Activated CD4-positive, alpha-beta T cell treated with anti-CD3 and anti-CD28 coated beads, Interleukin-2, amount 10 ng/mL, durations not matched to agents 7 days and 5 days (primary cell): ENCODE data around the gene PLXND1. TPM values are rescaled to one million over a fixed set of nuclear protein-coding genes. Genes with fewer than 3 reads are reported as not detected.

ENCODE experiments used
- CTCF ChIA-PET: fragments of 350-600 bp; sonication (Branson Sonifier 250); formaldehyde crosslinking; loops from one replicate; lab custom pipeline; 2021; ENCODE audit warnings: antibody characterized with exemption; lab: Charles Lee
- POLR2A ChIA-PET: fragments of 350-600 bp; sonication (Branson Sonifier 250); formaldehyde crosslinking; loops from one replicate; lab custom pipeline; 2021; ENCODE audit warnings: antibody characterized with exemption; lab: Charles Lee
- DNase-seq: peaks from one replicate; pipeline ENCODE4 v3.0.0-alpha.2; 2020
- H3K27ac Mint-ChIP-seq: one replicate; pipeline ENCODE4 v1.8.0; 2021; ENCODE audit warnings: mild to moderate bottlenecking, moderate library complexity, mixed read lengths
- H3K27me3 Mint-ChIP-seq: one replicate; pipeline ENCODE4 v1.8.0; 2021; ENCODE audit warnings: mixed read lengths
- H3K36me3 Mint-ChIP-seq: one replicate; pipeline ENCODE4 v1.8.0; 2021; ENCODE audit warnings: low read depth, mixed read lengths
- H3K4me1 Mint-ChIP-seq: one replicate; pipeline ENCODE4 v1.8.0; 2021; ENCODE audit warnings: mixed read lengths
- H3K4me3 Mint-ChIP-seq: one replicate; pipeline ENCODE4 v1.8.0; 2021; ENCODE audit warnings: mild to moderate bottlenecking, moderate library complexity, mixed read lengths
- H3K9me3 Mint-ChIP-seq: one replicate; pipeline ENCODE4 v1.8.0; 2021; ENCODE audit warnings: mixed read lengths
- total RNA-seq, 2 experiments: library from RNA; stranded (reverse); gene quantifications; one replicate each; pipeline ENCODE4 v1.2.3, GENCODE V29; 2021

PLXND1 gene
- total RNA-seq, 2 experiments from 2014 or later = 1.2 to 1.4 TPM

DNA sequence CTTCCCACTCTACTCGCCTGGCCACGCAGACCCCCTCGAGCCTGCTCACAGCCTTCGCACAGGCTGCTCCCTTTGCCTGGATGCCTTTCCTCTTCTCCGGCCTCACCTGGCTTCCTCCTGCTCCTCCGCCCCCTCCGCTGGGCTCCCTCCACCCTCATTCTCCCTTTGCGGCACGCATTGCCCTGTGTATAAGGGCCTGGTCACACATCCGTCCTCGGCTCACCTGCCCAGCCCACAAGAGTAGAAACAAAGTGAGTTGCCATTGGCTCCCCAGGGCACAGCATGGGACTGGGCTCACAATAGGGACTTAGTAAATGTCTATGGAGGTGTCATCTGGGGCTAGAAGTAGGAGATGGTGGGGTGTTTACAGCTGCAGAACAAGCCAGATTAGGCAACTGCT, 4.2 kb downstream of the PLXND1 start:
- H3K4me1 Mint-ChIP-seq = peaks cover 8% of the 10 kb centered on the region

DNA sequence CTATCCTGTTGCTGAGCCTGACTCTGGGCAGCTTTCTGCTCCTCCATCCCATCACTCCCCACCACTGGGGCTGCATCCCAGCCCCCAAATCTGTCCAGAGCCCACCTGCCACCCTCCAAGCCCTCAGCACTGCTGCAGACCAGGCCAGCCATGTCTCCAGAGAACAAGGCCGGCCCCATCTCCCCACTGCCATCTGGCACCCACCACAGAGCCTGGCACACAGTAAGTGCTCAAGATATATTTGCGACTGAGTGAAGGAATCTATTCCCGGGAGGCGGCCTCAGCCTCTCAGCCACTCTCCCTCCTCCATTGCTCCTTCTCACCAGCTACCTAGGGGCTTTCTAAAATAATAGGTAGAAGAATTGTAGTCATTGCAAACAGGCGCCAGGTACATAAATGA, 4.8 kb downstream of the PLXND1 start:
- H3K4me1 Mint-ChIP-seq = peaks cover 3% of the 10 kb centered on the region
- H3K27me3 Mint-ChIP-seq = peaks cover 59% of the 10 kb centered on the region
- no peaks in the 10 kb centered on the region for H3K9me3 Mint-ChIP-seq
- CTCF ChIA-PET = no interaction called here
- no peaks in the 10 kb centered on the region for H3K36me3 Mint-ChIP-seq
- H3K4me3 Mint-ChIP-seq = no peak overlapping the region
- POLR2A ChIA-PET = no interaction called here
- H3K27ac Mint-ChIP-seq = no peak overlapping the region
- no peak for DNase-seq

More for the DNA sequence above, 4.2 kb downstream of the PLXND1 start:
- DNase-seq = no peak
- H3K27ac Mint-ChIP-seq = no peak overlapping the region
- no peaks in the 10 kb centered on the region for H3K9me3 Mint-ChIP-seq
- H3K36me3 Mint-ChIP-seq = no peaks in the 10 kb centered on the region
- H3K4me3 Mint-ChIP-seq = no peak overlapping the region
- ChIA-PET CTCF (interaction anchor here (2.7 kb wide), 1 partner anchor 8 kb away, joined by 9 read pairs; no protein-coding TSS in a partner anchor), POLR2A (no interaction called here)
- peaks cover 62% of the 10 kb centered on the region for H3K27me3 Mint-ChIP-seq

DNA sequence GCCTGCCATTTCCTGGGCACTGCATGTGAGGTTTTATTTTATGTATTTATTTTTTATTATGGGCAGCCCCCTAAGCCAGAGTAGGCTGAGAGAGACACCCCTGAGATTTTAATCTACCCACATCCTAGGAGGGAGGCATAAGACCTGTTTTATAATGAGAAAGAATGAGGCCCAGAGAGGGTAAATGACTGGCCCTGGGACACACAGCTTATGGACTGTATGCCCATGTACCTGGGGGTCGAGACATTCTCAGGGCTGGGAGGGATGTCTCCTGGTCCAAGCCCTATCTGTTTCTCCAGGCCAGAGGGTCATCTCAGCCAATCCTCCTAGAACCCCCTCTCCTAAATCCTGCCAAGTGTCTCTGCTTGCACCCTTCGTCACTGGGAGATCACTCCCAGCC, 6.1 kb downstream of the PLXND1 start:
- peaks cover 64% of the 10 kb centered on the region for H3K27me3 Mint-ChIP-seq
- no peak for DNase-seq
- ChIA-PET POLR2A (no interaction called here), CTCF (interaction anchor here (1.1 kb wide), 1 partner anchor 13 kb away, joined by 3 read pairs; no protein-coding TSS in a partner anchor)
- no peaks in the 10 kb centered on the region for H3K36me3 Mint-ChIP-seq
- no peaks in the 10 kb centered on the region for H3K9me3 Mint-ChIP-seq
- no peak overlapping the region for H3K4me3 Mint-ChIP-seq
- no peaks in the 10 kb centered on the region for H3K4me1 Mint-ChIP-seq
- no peak overlapping the region for H3K27ac Mint-ChIP-seq

DNA sequence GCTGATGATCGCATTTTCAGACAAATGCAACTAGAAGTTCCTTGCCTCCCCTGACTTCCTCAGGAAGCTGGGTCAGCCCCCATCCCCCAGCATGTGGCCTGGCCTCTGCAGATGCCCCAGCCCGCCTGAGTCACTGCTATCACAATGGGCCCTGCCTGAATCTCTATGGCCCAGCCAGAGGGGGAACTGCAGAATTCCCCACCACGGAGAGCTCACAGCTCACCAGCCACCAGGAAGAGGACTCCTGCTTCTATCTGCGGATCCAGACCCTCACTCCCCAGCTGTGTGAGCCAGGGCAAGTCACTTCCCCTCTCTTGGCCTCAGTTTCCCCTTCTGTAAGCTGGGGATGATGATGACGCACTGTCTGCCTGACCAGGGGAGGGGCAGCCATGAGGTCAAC, 6.9 kb downstream of the PLXND1 start:
- no peak for DNase-seq
- ChIA-PET POLR2A (no interaction called here), CTCF (interaction anchor here (1.1 kb wide), 1 partner anchor 14 kb away, joined by 3 read pairs; no protein-coding TSS in a partner anchor)
- Mint-ChIP-seq H3K9me3 (no peaks in the 10 kb centered on the region), H3K27me3 (peaks cover 62% of the 10 kb centered on the region), H3K4me1 (peaks cover 4% of the 10 kb centered on the region), H3K27ac (no peak overlapping the region), H3K4me3 (no peak overlapping the region), H3K36me3 (no peaks in the 10 kb centered on the region)

DNA sequence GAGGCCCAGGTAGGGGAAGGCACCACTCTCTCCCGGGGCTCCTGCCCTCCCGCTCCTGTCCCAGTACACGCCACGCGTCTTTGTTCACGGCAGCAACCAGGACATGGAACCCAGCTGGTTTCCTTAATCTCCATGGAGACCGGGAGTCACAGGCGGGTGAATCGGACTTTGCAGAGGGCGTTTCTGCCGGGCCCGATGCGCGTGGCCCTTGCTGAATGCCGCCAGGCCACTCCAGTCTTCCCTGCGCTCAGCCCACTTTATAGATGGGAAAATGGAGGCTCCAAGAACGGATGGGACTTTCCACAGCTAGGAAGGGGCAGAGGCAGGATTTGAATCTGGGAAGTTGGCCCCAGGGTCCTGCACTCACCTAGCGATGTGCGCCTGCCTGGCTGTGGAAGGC, 7.4 kb downstream of the PLXND1 start:
- no peaks in the 10 kb centered on the region for H3K9me3 Mint-ChIP-seq
- no peak overlapping the region for H3K4me3 Mint-ChIP-seq
- DNase-seq = no peak
- ChIA-PET POLR2A (no interaction called here), CTCF (interaction anchor here (1.4 kb wide), 1 partner anchor 109 kb away, joined by 3 read pairs; no protein-coding TSS in a partner anchor)
- H3K4me1 Mint-ChIP-seq = peaks cover 8% of the 10 kb centered on the region
- H3K36me3 Mint-ChIP-seq = no peaks in the 10 kb centered on the region
- peaks cover 57% of the 10 kb centered on the region for H3K27me3 Mint-ChIP-seq
- H3K27ac Mint-ChIP-seq = no peak overlapping the region

DNA sequence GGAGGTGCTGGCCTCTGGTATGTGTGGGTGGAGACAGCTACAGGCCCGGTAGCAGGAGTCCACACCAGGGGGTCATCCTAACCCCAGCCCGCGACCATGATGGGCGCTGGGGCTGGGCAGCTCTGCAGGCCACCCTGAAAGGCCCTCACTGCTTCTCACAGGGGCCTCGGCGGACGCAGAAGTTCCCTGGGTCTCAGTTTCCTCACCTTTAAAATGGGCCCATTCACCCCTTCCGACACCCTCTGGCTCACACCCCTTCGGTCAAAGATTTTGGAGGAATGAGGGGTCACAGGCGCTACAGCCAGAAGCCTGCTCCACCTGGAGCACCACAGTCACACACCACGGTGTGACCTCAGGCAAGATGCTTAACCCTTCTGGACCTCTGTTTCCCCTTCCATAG, 8.0 kb downstream of the PLXND1 start:
- Mint-ChIP-seq H3K9me3 (no peaks in the 10 kb centered on the region), H3K27me3 (peaks cover 56% of the 10 kb centered on the region)
- POLR2A ChIA-PET = no interaction called here

DNA sequence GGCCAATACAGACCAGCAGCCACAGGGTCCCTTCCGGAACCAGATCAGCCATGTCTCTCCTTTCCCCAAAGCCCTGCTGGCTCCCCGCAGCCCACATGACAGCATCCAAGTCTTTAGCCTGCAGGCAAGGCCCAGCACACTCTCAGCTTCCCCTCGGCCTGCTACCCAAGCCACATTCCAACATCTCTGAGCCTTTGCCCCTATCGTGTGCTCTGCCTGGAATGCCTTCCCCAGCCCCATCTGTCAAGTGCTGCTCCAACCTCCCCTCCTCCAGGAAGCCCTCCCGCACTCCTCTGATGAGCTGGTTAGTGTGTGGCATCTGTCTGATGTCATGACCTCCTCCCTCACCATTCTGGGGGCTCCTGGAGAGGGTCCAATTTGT, 8.5 kb downstream of the PLXND1 start:
- Mint-ChIP-seq H3K27me3 (peaks cover 60% of the 10 kb centered on the region), H3K27ac (no peak overlapping the region), H3K9me3 (no peaks in the 10 kb centered on the region), H3K36me3 (no peaks in the 10 kb centered on the region), H3K4me1 (peaks cover 19% of the 10 kb centered on the region), H3K4me3 (no peak overlapping the region)
- DNase-seq = no peak
- POLR2A ChIA-PET = interaction anchor here (1.2 kb wide), 1 partner anchor 108 kb away, joined by 6 read pairs; no protein-coding TSS in a partner anchor
- CTCF ChIA-PET = interaction anchor here (0.6 to 1.4 kb wide), 2 partner anchors 108 to 462 kb away, joined by 3 to 5 read pairs; no protein-coding TSS in a partner anchor

More for the DNA sequence above, 8.0 kb downstream of the PLXND1 start:
- H3K36me3 Mint-ChIP-seq = no peaks in the 10 kb centered on the region
- no peak overlapping the region for H3K4me3 Mint-ChIP-seq
- CTCF ChIA-PET = interaction anchor here (0.6 to 1.4 kb wide), 2 partner anchors 108 to 463 kb away, joined by 3 to 5 read pairs; no protein-coding TSS in a partner anchor
- H3K4me1 Mint-ChIP-seq = peaks cover 14% of the 10 kb centered on the region
- H3K27ac Mint-ChIP-seq = no peak overlapping the region
- DNase-seq = no peak

DNA sequence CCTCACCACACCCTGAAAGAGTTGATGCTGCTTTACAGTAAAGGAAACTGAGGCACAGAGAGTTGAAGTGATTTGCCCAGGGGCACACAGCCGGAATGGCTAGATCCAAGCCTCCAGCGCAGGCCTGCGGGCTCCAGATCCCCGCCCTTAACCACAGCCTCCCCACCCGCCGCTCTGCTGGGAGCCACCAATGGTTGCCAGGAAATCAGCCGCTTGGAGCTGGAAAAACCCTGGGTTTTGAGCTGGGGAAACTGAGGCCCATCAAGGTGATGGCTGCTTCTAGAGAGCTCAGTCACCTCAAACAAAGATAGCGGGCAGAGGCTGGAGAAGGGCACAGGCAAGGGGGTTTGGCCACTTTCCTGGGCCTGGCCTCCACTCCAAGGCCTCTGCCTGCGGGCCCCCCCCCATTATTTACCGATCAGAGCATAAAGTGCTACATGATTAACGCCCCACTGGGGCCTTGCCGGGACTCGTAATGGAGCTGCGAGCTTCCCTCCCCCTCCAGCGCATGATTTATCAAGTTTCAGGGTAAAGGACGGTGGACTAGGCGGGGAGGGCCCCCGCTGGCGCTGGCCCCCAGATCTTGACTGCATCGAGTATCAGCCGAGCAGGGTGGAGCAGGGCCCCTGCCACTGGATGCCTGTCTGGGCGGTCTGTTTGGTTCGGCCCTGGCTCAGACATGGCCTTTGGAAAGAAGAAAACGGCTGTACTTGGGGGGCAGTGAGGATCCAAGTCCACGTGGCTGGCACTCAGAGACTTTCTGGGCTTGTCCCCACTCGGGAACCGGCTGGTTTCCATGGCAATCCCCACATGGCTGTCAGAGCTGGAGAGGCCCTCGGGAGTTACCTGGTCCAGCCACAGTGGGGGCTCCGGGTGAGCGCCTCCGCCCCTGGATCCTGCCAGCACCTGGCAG, 9.1 kb downstream of the PLXND1 start:
- ChIA-PET CTCF (interaction anchor here (0.8 to 1.4 kb wide), 3 partner anchors 28 to 107 kb away, joined by 3 read pairs; no protein-coding TSS in a partner anchor), POLR2A (interaction anchor here (1.2 kb wide), 1 partner anchor 107 kb away, joined by 6 read pairs; no protein-coding TSS in a partner anchor)
- Mint-ChIP-seq H3K4me1 (peaks cover 22% of the 10 kb centered on the region), H3K36me3 (no peaks in the 10 kb centered on the region), H3K9me3 (no peaks in the 10 kb centered on the region), H3K4me3 (no peak overlapping the region), H3K27ac (no peak overlapping the region), H3K27me3 (peaks cover 58% of the 10 kb centered on the region)
- DNase-seq = no peak

DNA sequence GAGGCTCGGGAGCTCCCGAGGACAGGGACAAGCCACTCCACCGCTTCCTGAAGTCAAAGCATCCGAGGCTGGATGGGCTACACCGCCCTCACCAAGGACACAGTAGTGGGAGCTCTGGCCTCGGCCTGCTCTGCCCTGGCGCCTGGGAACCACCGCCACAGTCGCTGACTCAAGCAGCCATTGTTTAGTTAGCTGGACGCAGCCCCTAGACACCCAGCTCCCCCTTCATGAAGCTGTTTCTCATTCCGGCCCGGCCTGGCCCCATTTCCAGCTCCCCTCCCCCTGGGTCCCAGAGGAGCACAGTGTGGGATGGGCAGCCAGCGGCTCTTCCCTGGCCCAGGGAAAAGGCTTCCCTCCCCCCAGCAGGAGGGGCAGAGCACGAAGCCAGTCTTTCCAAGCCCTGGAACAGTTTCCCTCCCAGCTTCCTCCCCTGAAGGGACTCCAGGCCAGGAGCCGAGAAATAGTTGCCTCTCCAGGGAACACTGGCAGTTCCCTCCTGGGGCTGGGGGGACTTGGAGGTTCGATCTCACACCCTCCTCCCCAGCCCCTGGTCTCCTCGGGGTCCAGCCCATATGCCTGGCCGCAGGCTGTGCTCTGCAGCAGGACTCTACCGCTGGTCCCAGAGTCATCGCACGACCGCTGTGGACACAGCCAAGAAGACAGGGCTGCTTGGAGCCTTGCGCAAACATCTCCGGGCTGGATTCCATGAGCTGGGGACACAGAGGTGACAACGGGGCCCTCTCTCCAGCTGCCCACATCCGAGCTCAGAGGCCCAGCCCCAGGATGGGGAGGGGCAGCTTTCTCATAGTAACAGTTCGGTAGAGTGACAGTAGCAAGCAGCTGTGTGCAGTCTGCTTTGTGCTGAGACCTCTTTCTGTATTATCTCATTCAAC, 10.0 kb downstream of the PLXND1 start:
- ChIA-PET CTCF (interaction anchor here (0.8 to 1.0 kb wide), 3 partner anchors 9 to 32 kb away, joined by 3 read pairs; no protein-coding TSS in a partner anchor), POLR2A (interaction anchor here (1.2 kb wide), 1 partner anchor 106 kb away, joined by 6 read pairs; no protein-coding TSS in a partner anchor)
- H3K9me3 Mint-ChIP-seq = no peaks in the 10 kb centered on the region
- no peak for DNase-seq
- peaks cover 22% of the 10 kb centered on the region for H3K4me1 Mint-ChIP-seq
- H3K27ac Mint-ChIP-seq = no peak overlapping the region
- no peak overlapping the region for H3K4me3 Mint-ChIP-seq
- H3K27me3 Mint-ChIP-seq = peaks cover 58% of the 10 kb centered on the region
- no peaks in the 10 kb centered on the region for H3K36me3 Mint-ChIP-seq

DNA sequence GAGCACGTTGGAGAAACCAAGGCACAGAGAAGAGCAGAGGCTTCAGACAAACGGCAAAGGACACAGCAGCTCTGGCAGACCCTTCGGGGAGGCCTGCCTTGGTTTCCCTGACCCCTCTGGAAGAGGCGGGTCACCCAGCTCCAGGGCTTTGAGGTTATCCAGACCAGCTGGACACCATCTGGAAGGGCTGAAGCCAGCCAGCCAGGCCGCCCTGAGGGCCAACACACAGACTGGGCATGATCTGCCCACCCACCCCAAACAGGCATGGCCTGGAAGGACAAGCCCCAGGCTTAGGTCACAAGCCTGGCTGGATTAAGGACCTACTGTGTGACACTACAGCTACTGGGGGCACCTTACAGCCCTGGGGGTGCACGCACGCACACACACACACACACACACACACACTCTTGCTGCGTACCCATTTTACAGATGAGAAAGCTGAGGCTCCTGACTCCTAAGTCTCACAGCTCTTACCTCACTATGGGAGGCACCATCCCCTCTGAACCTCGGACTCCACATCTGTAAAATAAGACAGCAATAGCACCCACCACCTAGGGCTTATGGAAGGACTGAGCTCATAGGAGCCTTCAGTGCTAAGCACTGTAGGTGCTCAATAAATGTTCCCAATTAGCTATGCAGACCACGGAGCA, 10.8 kb downstream of the PLXND1 start:
- POLR2A ChIA-PET = no interaction called here
- CTCF ChIA-PET = interaction anchor here (0.6 to 2.5 kb wide), 3 partner anchors 8 to 39 kb away, joined by 3 to 9 read pairs (median 3); no protein-coding TSS in a partner anchor
- H3K4me3 Mint-ChIP-seq = no peak overlapping the region

DNA sequence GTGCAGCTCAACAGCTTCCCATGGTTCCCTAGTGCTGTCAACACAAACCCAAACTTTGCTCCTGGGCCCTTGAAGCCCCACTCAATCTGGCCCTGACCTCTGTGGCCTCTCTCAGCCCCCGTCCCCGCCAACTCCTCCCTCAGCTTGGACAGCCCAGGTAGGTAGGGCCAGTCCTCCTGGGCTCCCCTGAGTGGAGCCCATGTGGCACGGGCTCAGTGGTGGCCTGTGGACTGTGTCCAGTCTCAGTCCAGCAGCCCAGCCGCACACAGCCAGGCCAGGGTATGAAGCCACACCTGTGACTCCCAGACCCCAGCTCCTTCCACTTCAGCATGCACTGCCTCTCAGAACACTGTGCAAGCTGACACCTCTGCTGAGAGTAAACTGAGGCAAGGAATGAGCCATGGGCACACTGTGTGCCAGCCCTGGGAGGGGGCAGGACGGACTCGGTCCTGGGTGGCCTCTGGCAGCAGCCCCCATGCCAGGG, 11.5 kb downstream of the PLXND1 start:
- POLR2A ChIA-PET = interaction anchor here (0.6 kb wide), 1 partner anchor 36 kb away, joined by 4 read pairs; no protein-coding TSS in a partner anchor
- no peaks in the 10 kb centered on the region for H3K9me3 Mint-ChIP-seq
- H3K27ac Mint-ChIP-seq = no peak overlapping the region
- peaks cover 63% of the 10 kb centered on the region for H3K27me3 Mint-ChIP-seq
- DNase-seq = no peak
- H3K4me3 Mint-ChIP-seq = no peak overlapping the region
- H3K4me1 Mint-ChIP-seq = peaks cover 22% of the 10 kb centered on the region
- CTCF ChIA-PET = interaction anchor here (2.5 kb wide), 1 partner anchor 9 kb away, joined by 9 read pairs; no protein-coding TSS in a partner anchor
- no peaks in the 10 kb centered on the region for H3K36me3 Mint-ChIP-seq

More for the DNA sequence above, 10.8 kb downstream of the PLXND1 start:
- H3K36me3 Mint-ChIP-seq = no peaks in the 10 kb centered on the region
- no peak overlapping the region for H3K27ac Mint-ChIP-seq
- peaks cover 58% of the 10 kb centered on the region for H3K27me3 Mint-ChIP-seq
- H3K4me1 Mint-ChIP-seq = peaks cover 22% of the 10 kb centered on the region
- DNase-seq = no peak
- no peaks in the 10 kb centered on the region for H3K9me3 Mint-ChIP-seq
